ENCODE data around the gene VSTM1.

DNA sequence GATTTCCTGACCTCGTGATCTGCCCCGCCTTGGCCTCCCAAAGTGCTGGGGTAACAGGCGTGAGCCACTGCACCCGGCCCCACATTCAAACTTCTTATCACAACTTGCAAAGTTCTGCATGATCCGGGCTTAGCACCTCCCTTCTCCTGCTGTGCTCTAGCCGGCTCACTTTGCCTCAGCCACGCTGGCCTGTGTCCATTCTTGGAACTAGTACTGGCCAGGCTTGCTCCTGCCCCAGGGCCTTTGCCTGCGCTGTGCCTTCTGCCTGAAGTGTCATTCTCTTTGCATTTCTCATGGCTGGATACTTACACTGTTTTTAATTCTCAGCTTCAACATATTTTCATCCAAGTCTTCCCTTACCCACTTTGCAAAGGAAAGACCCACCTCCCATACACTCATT lies 42.3 kb downstream of the VSTM1 start:
- no peak for TF ChIP-seq EZH2 (IDR thresholded peaks at IDR 0.05; ENCODE audit: low read depth)
- TF ChIP-seq, protein P1, sequence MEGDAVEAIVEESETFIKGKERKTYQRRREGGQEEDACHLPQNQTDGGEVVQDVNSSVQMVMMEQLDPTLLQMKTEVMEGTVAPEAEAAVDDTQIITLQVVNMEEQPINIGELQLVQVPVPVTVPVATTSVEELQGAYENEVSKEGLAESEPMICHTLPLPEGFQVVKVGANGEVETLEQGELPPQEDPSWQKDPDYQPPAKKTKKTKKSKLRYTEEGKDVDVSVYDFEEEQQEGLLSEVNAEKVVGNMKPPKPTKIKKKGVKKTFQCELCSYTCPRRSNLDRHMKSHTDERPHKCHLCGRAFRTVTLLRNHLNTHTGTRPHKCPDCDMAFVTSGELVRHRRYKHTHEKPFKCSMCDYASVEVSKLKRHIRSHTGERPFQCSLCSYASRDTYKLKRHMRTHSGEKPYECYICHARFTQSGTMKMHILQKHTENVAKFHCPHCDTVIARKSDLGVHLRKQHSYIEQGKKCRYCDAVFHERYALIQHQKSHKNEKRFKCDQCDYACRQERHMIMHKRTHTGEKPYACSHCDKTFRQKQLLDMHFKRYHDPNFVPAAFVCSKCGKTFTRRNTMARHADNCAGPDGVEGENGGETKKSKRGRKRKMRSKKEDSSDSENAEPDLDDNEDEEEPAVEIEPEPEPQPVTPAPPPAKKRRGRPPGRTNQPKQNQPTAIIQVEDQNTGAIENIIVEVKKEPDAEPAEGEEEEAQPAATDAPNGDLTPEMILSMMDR (conservative IDR thresholded peaks at IDR 0.05), result no peak
